Measurements from ENCODE around the gene NT5C3A. TPM values are rescaled to one million over a fixed set of nuclear protein-coding genes. Genes with fewer than 3 reads are reported as not detected.
"Not testable (repeated sequence)": the region's sequence is repeated elsewhere in the genome, so short reads cannot be mapped to it uniquely, and the experiment has no call there.

Gene NT5C3A
- total and polyA plus RNA-seq, 2 of the 8 experiments (the other 6 are each of a cell fraction or from before 2014, with no cell fraction given): 7.5 to 22.7 TPM

DNA sequence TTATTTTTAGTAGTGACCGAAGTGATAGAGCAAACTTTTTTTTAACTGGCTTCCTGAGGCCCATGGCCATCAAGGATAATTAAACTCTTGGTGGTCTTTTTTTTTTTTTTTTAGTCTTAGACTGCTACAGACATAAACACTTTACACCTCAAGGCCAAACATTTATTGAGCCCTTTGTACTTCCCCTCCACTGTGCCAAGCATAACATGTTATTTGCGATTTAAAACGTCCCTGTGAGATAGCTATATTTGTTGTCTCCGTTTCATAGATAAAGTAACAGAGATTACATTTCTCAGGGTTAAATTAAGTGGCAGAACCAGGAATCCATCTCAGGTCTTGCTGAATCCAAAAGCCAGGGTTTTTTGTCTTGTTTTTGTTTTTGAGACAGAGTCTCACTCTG, 63.2 kb downstream of the NT5C3A start:
- H2BK5ac ChIP-seq (ENCODE audit: low read depth, low read length); H2BK20ac ChIP-seq (ENCODE audit: low read length); H3K18ac ChIP-seq (ENCODE audit: extremely low read depth, low read length); H4K5ac ChIP-seq (ENCODE audit: insufficient read length, low read depth, low read length); DNase-seq (ENCODE audit: low read depth in 1 of 2, low spot score in 2 of 2); H2BK120ac ChIP-seq (replicated peaks; ENCODE audit: low read depth, low read length); H4K20me1 ChIP-seq (replicated peaks in 1 of 2; ENCODE audit: control insufficient read depth in 1 of 2, insufficient read depth in 2 of 2, low read length in 2 of 2); POLR2A ChIA-PET (ENCODE audit: partially characterized antibody); H3K36me3 ChIP-seq (ENCODE audit: control insufficient read depth in 2 of 4, insufficient read depth in 4 of 4, low read length in 3 of 4); H3K9ac ChIP-seq (replicated peaks in 1 of 4; ENCODE audit: extremely low read depth in 1 of 4, low read depth in 3 of 4, low read length in 3 of 4); H2AFZ ChIP-seq (ENCODE audit: low read length); CTCF ChIA-PET (ENCODE audit: partially characterized antibody); H3K56ac ChIP-seq (replicated peaks; ENCODE audit: insufficient read length, low read depth, low read length); H2BK12ac ChIP-seq (ENCODE audit: low read depth, low read length); H3K4ac ChIP-seq (replicated peaks; ENCODE audit: insufficient read length, low read depth, low read length); H3K23ac ChIP-seq (ENCODE audit: insufficient read length); H3K4me3 ChIP-seq (ENCODE audit: extremely low read depth in 1 of 4, insufficient read depth in 2 of 4, low read depth in 3 of 4, low read length in 4 of 4); H3K4me1 ChIP-seq (replicated peaks in 1 of 4; ENCODE audit: control insufficient read depth in 3 of 4, insufficient read depth in 4 of 4, low read length in 3 of 4); H3K9me3 ChIP-seq (ENCODE audit: insufficient read depth in 2 of 2, low read depth in 1 of 2, low read length in 1 of 2); H3K27ac ChIP-seq (ENCODE audit: low read depth, low read length); H3K23me2 ChIP-seq (ENCODE audit: low read depth, low read length); H4K8ac ChIP-seq (ENCODE audit: extremely low read depth, insufficient read depth, low read length); H2BK15ac ChIP-seq (ENCODE audit: low read length); H2AK5ac ChIP-seq (ENCODE audit: low read depth, low read length); H3K14ac ChIP-seq (ENCODE audit: insufficient read length); H3K79me2 ChIP-seq (ENCODE audit: control insufficient read depth in 1 of 2, insufficient read depth in 2 of 2, low read length in 2 of 2); H3K4me2 ChIP-seq (ENCODE audit: insufficient read depth in 1 of 2, low read depth in 2 of 2, low read length in 2 of 2); FAIRE-seq; H3K79me1 ChIP-seq (ENCODE audit: low read depth, low read length); H4K91ac ChIP-seq (replicated peaks; ENCODE audit: insufficient read length, low read length); H3K27me3 ChIP-seq (replicated peaks in 1 of 4; ENCODE audit: control insufficient read depth in 3 of 4, extremely low read depth in 1 of 4, insufficient read depth in 3 of 4, low read length in 3 of 4): not testable (repeated sequence)
- WGBS, 2 experiments (ENCODE audit: extremely low coverage in 1 of 2, insufficient coverage in 1 of 2, insufficient read length in 1 of 2, insufficient replicate concordance in 2 of 2, low coverage in 1 of 2, low lambda C conversion rate in 2 of 2, missing lambda C conversion rate in 1 of 2): 91% methylated on average over 4 of the region's 4 CpGs; no CpG with 5 or more reads in 1 of the 2 experiments

DNA sequence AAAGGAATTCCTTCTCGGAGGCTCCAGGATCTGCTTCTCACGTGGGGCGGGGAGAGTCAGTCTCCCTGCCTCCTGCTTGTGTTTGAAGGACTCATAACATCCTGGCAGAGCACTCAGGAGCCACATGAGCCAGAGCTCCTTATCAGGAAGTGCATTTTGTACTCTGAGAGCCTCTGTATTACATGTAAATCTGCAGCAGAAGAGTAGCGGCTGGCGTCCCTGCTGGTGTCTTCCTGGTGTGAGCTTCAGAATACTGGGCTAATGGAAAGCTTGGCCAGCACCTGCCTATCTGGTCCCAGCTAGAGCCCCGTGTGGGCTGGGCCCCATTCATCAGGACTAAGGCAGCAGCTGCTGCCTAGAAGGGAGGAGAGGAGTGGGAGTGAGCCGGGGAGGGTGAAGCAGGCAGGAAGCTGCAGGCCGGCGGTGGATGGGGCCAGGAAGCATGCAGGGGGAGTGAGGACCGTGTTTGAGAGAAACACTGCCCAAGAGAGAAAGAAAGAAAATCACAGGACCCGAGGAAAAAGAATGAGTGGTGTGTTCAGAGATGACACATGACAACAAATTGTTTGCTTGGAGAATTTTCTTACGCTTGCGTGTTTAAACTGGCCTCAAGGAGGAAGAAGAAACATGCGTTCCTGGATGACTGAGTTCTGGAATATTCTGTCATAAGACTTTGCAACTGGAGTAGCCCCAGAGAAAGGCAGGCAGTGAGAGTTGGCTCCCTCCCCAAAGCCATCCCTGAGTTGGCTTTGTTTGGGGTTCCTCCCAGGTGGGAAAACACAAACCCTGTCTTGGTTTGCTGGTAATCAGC, 64.0 kb downstream of the NT5C3A start:
- H4K5ac ChIP-seq (ENCODE audit: insufficient read length, low read depth, low read length); FAIRE-seq; H4K91ac ChIP-seq (replicated peaks; ENCODE audit: insufficient read length, low read length); H2BK5ac ChIP-seq (ENCODE audit: low read depth, low read length); H4K8ac ChIP-seq (ENCODE audit: extremely low read depth, insufficient read depth, low read length); H2BK120ac ChIP-seq (replicated peaks; ENCODE audit: low read depth, low read length); H2BK15ac ChIP-seq (ENCODE audit: low read length); H3K18ac ChIP-seq (ENCODE audit: extremely low read depth, low read length); H3K9ac ChIP-seq (replicated peaks in 1 of 4; ENCODE audit: extremely low read depth in 1 of 4, low read depth in 3 of 4, low read length in 3 of 4); H3K14ac ChIP-seq (ENCODE audit: insufficient read length); H2BK20ac ChIP-seq (ENCODE audit: low read length); CTCF ChIA-PET (ENCODE audit: partially characterized antibody); H3K4ac ChIP-seq (replicated peaks; ENCODE audit: insufficient read length, low read depth, low read length); H2AK5ac ChIP-seq (ENCODE audit: low read depth, low read length); H3K23ac ChIP-seq (ENCODE audit: insufficient read length); H3K4me3 ChIP-seq (ENCODE audit: extremely low read depth in 1 of 4, insufficient read depth in 2 of 4, low read depth in 3 of 4, low read length in 4 of 4); H3K9me3 ChIP-seq (ENCODE audit: insufficient read depth in 2 of 2, low read depth in 1 of 2, low read length in 1 of 2); H2BK12ac ChIP-seq (ENCODE audit: low read depth, low read length); H3K23me2 ChIP-seq (ENCODE audit: low read depth, low read length); H3K36me3 ChIP-seq (ENCODE audit: control insufficient read depth in 2 of 4, insufficient read depth in 4 of 4, low read length in 3 of 4); H3K56ac ChIP-seq (replicated peaks; ENCODE audit: insufficient read length, low read depth, low read length); H3K4me1 ChIP-seq (replicated peaks in 1 of 4; ENCODE audit: control insufficient read depth in 3 of 4, insufficient read depth in 4 of 4, low read length in 3 of 4); POLR2A ChIA-PET (ENCODE audit: partially characterized antibody); H3K27me3 ChIP-seq (replicated peaks in 1 of 4; ENCODE audit: control insufficient read depth in 3 of 4, extremely low read depth in 1 of 4, insufficient read depth in 3 of 4, low read length in 3 of 4); H3K27ac ChIP-seq (ENCODE audit: low read depth, low read length); H3K79me2 ChIP-seq (ENCODE audit: control insufficient read depth in 1 of 2, insufficient read depth in 2 of 2, low read length in 2 of 2); H4K20me1 ChIP-seq (replicated peaks in 1 of 2; ENCODE audit: control insufficient read depth in 1 of 2, insufficient read depth in 2 of 2, low read length in 2 of 2); H3K79me1 ChIP-seq (ENCODE audit: low read depth, low read length): not testable (repeated sequence)
- Histone ChIP-seq H2AFZ (ENCODE audit: low read length) (peak overlapping the region; percentile 39; the same call in 1 of the 2 replicates), H3K4me2 (ENCODE audit: insufficient read depth in 1 of 2, low read depth in 2 of 2, low read length in 2 of 2) (peak overlapping the region; percentile 19 to 42; a peak in 2 of 4 replicates)
- 43% methylated on average over 13 of the region's 14 CpGs; no CpG with 5 or more reads in 1 of the 2 experiments for WGBS, 2 experiments (ENCODE audit: extremely low coverage in 1 of 2, insufficient coverage in 1 of 2, insufficient read length in 1 of 2, insufficient replicate concordance in 2 of 2, low coverage in 1 of 2, low lambda C conversion rate in 2 of 2, missing lambda C conversion rate in 1 of 2)
- peak in 1 of 2 experiments; percentile 56 for DNase-seq (ENCODE audit: low read depth in 1 of 2, low spot score in 2 of 2)

All from H1 (cell line).